Activated T-cell treated with anti-CD3 and anti-CD28 coated beads, Interleukin-2, amount 50 U/mL, for 72 hours (primary cell): ENCODE measurements around the gene CD38. TPM values are rescaled to one million over a fixed set of nuclear protein-coding genes. Genes with fewer than 3 reads are reported as not detected.

Experiments used
- ATAC-seq, 2 donors: fragments of 150-1000 bp; cut with Tn5 transposase; replicated peaks in 1 of 2; 2 replicates each; pipeline ENCODE4 v1.10.0; 2021; ENCODE audit warnings: moderate library complexity in 2 of 2, mild to moderate bottlenecking in 1 of 2
- DNase-seq, 2 donors: peaks; one replicate each; pipeline ENCODE4 v3.0.0; 2021 to 2022; ENCODE audit warnings: mixed read lengths in 1 of 2
- H3K27ac Mint-ChIP-seq: one replicate; pipeline ENCODE4 v1.8.0; 2022; ENCODE audit warnings: mild to moderate bottlenecking, moderate library complexity, mixed read lengths
- H3K27me3 Mint-ChIP-seq: one replicate; pipeline ENCODE4 v1.8.0; 2022; ENCODE audit warnings: low read depth, mixed read lengths
- H3K36me3 Mint-ChIP-seq, 2 donors: one replicate each; pipeline ENCODE4 v1.8.0; 2022; ENCODE audit warnings: mixed read lengths in 2 of 2, mild to moderate bottlenecking in 1 of 2; ENCODE audit not compliant: insufficient read depth in 2 of 2
- H3K4me1 Mint-ChIP-seq: one replicate; pipeline ENCODE4 v1.8.0; 2022; ENCODE audit warnings: low read depth, mixed read lengths
- H3K4me3 Mint-ChIP-seq, 2 donors: one replicate each; pipeline ENCODE4 v1.8.0; 2022; ENCODE audit warnings: mild to moderate bottlenecking in 2 of 2, mixed read lengths in 2 of 2, moderate library complexity in 2 of 2
- H3K9me3 Mint-ChIP-seq, 2 donors: one replicate each; pipeline ENCODE4 v1.8.0; 2022; ENCODE audit warnings: mixed read lengths in 2 of 2
- total RNA-seq, 2 donors: library from RNA; stranded (reverse); gene quantifications; one replicate each; pipeline ENCODE4 v1.2.3, GENCODE V29; 2022

CD38 gene
- total RNA-seq, 2 donors from 2014 or later: 60.2 to 62.9 TPM

DNA sequence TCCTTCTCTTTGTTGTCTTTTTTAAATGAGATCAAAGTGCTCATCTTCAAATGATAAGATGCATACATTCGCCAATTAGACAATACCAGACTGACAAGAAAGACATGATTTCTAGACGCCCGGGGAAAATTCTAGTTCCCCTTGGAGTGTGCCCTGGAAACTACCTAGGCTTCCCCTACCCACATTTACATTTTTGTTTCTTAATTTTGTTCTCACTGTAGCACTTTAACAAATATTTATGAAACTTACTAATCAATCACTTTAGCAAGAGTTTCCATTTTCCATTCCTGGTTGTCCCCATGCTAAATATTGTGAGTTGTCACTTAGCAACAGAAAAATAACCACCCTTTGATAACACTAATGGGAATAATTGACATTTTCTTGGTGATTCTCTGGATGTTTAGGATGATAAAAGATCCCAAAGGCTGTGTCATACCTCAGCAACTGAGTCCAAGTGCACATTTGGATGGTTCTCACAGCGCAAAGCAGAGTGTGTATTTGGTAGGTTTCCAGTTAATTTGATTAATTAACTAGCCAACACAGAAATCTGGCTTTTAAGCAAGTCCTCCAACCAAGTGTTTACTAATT is 90.8 kb downstream of the CD38 start:
- Mint-ChIP-seq H3K9me3 (no peaks in the 10 kb centered on the region), H3K27me3 (no peaks in the 10 kb centered on the region), H3K4me3 (no peak overlapping the region), H3K36me3 (no peaks in the 10 kb centered on the region), H3K27ac (no peak overlapping the region), H3K4me1 (no peaks in the 10 kb centered on the region)
- DNase-seq (no peak), ATAC-seq (no peak)

DNA sequence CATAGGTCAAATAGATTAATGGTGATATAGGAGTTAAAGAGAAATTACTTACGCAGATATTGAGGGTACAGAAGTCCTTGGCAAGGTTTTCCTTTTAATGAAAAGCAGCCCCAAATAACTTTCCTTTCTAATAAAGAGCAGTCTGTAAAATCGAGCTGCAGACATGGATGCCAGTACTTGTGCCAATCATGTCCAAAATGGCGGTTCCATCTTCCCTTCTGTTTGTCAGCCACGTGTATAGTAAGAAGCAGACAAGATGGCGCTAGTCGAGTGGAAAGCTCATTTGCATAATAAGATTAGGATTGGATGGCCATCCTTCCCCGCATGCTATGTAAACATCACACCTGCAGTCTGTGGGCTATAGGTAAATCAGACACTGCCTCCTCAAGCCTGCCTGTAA is 92.0 kb downstream of the CD38 start:
- H3K9me3 Mint-ChIP-seq: no peaks in the 10 kb centered on the region
- DNase-seq (no peak), ATAC-seq (no peak)
- no peaks in the 10 kb centered on the region for H3K27me3 Mint-ChIP-seq
- no peak overlapping the region for H3K4me3 Mint-ChIP-seq
- no peak overlapping the region for H3K27ac Mint-ChIP-seq
- H3K36me3 Mint-ChIP-seq: peaks cover 0 to 2% of the 10 kb centered on the region in 2 donors
- no peaks in the 10 kb centered on the region for H3K4me1 Mint-ChIP-seq

DNA sequence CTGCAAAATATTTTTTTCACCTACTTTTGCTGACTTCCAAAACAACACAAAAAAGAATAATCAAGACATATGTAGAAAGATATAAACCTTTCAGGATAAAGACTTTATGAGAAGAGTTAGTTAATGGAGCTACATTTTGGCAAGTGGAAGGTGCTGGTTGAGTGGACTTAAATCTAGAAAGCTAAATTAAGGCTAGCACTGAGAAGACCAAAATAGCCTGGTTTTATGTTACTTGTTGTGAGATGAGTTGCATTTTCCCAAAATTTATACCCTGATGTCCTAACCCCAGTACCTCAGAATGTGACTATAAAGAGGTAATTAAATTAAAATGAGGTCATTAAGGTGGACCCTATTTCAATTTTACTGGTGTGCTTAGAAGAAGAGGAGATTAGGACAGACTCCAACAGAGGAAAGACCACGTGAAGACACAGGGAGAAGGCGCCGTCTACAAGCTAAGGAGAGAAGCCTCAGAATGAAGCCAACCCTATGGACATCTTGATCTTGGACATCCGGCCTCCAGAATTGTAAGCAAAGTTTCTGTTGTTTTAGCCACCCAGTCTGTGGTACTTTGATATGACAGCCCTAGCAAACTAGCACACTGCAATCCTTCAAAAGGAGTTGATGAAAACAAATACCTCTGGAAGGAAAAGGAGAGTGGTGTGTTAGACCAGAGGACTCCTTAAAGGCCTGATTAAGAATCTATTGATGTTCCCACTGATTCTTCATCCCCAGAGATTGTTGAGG is 93.0 kb downstream of the CD38 start:
- no peak for ATAC-seq
- peaks cover 0 to 2% of the 10 kb centered on the region in 2 donors for H3K36me3 Mint-ChIP-seq

DNA sequence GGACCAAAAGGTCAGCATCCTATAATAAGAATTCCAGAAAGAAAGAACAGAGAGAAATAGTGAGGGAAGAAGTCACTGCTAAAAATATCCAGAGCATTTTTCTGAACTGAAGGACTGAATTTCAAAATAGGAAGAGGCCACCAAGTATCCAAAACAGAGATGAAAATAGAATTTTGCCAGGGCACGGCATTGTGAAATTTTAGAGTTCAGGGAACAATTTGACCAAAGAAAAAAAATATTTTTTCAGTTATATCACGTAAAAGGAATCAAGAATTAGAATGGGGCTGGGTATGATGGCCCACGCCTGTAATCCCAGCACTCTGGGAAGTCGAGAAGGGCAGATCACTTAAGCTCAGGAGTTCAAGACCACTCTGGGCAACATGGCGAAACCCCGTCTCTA is 95.0 kb downstream of the CD38 start:
- H3K27ac Mint-ChIP-seq: no peak overlapping the region
- no peak for ATAC-seq
- peaks cover 2 to 3% of the 10 kb centered on the region in 2 donors for H3K9me3 Mint-ChIP-seq
- H3K4me3 Mint-ChIP-seq: no peak overlapping the region
- H3K4me1 Mint-ChIP-seq: no peaks in the 10 kb centered on the region
- DNase-seq: no peak
- no peaks in the 10 kb centered on the region for H3K27me3 Mint-ChIP-seq
- peaks cover 2 to 5% of the 10 kb centered on the region in 2 donors for H3K36me3 Mint-ChIP-seq

More for the DNA sequence above, 93.0 kb downstream of the CD38 start:
- Mint-ChIP-seq H3K9me3 (no peaks in the 10 kb centered on the region), H3K4me1 (no peaks in the 10 kb centered on the region), H3K4me3 (no peak overlapping the region), H3K27me3 (no peaks in the 10 kb centered on the region), H3K27ac (no peak overlapping the region)
- no peak for DNase-seq

DNA sequence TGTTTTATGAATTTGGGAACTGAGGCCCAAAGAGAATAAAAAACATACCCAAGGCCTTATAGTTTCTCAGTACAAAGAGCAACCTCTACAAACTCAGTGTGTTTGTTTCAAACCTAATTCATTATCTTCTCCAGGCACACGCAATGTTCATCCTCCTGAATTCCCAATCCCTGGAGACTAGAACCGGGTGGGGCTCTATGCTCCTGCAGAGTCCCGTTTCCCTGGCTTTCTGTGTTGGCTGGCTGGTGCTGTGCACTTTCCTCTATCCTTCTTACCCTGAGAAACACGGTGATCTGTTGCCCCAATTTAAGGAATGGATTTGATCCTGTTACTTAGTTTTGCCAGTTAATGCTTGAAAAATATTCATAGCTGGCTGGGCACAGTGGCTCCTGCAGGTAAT is 96.5 kb downstream of the CD38 start:
- no peaks in the 10 kb centered on the region for H3K27me3 Mint-ChIP-seq
- H3K4me3 Mint-ChIP-seq: no peak overlapping the region
- H3K36me3 Mint-ChIP-seq: peaks cover 2 to 5% of the 10 kb centered on the region in 2 donors
- no peaks in the 10 kb centered on the region for H3K4me1 Mint-ChIP-seq
- DNase-seq: no peak
- no peak overlapping the region for H3K27ac Mint-ChIP-seq
- peaks cover 3 to 5% of the 10 kb centered on the region in 2 donors for H3K9me3 Mint-ChIP-seq
- ATAC-seq: no peak

DNA sequence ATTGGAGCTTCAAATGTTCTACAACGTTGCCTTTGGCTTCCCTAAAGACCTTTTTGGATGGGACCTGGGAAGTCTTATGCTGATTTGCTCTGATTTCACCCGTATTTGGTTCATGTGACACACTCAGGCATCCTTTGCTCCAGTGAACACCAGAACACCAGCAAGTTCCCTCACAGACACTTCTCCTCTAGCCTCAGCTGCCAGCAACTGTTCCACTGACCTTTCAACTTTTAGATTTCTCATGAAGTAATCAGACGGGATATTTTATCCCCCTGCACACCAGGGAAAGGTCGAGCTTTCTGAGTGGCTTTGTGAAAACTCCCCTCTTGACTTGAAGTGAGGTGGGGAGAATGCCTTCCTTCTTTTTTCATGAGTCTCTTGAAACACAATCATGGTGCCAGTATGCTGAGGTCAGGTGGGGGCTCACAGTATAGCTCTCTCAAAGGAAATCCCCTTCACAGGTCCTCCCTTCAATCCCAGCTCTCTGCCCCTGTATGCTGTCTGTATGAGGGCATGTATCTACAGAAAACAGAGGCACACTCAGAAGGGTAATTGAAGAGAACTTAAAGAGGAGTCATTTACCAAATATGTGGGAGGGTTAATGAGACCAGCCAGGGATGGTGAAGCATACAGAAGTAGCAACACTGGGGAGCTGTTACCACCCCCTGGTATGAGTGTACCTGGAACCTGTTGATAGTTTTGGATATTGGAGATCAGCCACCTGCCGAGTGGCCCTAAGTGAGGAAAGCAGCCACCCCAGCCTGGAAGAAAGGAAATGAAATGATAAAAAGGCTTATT is 97.7 kb downstream of the CD38 start:
- ATAC-seq (peak in 1 of 2 donors; percentile 19), DNase-seq (no peak)
- no peaks in the 10 kb centered on the region for H3K27me3 Mint-ChIP-seq
- H3K9me3 Mint-ChIP-seq: peaks cover 3 to 5% of the 10 kb centered on the region in 2 donors
- H3K36me3 Mint-ChIP-seq: peaks cover 2 to 5% of the 10 kb centered on the region in 2 donors
- H3K27ac Mint-ChIP-seq: no peak overlapping the region
- no peaks in the 10 kb centered on the region for H3K4me1 Mint-ChIP-seq
- no peak overlapping the region for H3K4me3 Mint-ChIP-seq

DNA sequence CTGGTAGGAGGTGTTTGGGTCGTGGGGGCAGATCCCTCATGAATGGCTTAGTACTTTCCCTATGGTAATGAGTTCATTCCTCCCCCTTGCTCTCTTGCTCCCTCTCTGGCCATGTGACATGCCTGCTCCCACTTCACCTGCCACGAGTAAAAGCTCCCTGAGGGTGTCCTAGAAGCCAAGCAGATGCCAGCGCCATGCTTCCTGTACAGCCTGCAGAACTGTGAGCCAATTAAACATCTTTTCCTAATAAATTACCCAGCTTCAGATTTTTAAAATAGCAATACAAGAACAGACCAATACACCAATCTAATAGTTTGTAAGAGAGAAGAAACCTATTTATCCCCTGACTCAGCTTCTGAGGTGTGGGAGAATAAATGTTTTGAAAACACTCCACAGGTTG is 99.9 kb downstream of the CD38 start:
- H3K4me3 Mint-ChIP-seq: no peak overlapping the region
- no peak for ATAC-seq
- peaks cover 4% of the 10 kb centered on the region for H3K27me3 Mint-ChIP-seq
- no peak for DNase-seq
- peaks cover 3 to 5% of the 10 kb centered on the region in 2 donors for H3K9me3 Mint-ChIP-seq
- peaks cover 2 to 5% of the 10 kb centered on the region in 2 donors for H3K36me3 Mint-ChIP-seq
- no peaks in the 10 kb centered on the region for H3K4me1 Mint-ChIP-seq
- no peak overlapping the region for H3K27ac Mint-ChIP-seq

DNA sequence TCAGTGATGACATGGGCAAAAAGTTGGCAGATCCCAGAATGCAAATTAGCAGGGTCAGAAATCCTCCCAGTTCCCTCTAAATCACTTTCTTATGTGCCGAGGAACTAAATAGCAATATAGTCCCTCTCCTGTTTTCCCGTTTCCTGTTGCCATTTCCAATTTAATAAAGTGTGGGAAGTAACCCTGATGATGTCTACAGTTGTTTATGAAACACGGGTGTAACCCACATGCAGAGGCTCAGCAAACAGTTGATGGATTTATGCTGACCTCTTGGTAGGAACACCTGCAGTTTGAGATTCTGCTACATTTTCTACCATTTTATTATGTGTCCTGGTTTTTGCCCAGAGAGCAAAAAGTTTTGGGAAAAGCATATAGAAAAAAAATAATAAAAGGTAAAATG is 103.7 kb downstream of the CD38 start:
- Mint-ChIP-seq H3K9me3 (peaks cover 3 to 5% of the 10 kb centered on the region in 2 donors), H3K27ac (no peak overlapping the region), H3K36me3 (peaks cover 2 to 3% of the 10 kb centered on the region in 2 donors), H3K4me3 (no peak overlapping the region), H3K4me1 (no peaks in the 10 kb centered on the region), H3K27me3 (peaks cover 14% of the 10 kb centered on the region)
- ATAC-seq (no peak), DNase-seq (no peak)

DNA sequence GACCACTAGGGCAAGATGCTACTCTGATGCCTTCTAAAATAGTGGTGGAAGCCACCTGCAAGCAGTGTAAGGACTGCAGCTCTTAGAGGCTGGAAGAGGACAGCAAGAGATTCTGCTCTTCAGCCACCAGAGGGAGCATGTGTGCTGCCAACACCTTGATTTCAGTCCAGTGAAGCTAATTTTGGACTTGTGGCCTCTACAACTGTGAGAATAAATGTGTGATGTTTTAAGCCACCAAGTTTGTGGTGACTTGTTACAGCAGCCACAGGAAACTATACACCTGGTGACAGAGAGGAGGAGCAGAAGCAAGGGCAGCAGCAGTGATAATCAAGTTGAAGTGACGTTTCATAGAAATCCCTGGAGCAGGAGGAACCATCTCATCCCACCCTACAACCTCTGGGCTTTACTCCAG is 104.6 kb downstream of the CD38 start:
- no peak overlapping the region for H3K4me3 Mint-ChIP-seq
- H3K27me3 Mint-ChIP-seq: peaks cover 14% of the 10 kb centered on the region
- peak; percentile 42 to 50 for DNase-seq
- H3K9me3 Mint-ChIP-seq: peaks cover 3 to 5% of the 10 kb centered on the region in 2 donors
- H3K36me3 Mint-ChIP-seq: peaks cover under 1 to 2% of the 10 kb centered on the region in 2 donors
- H3K4me1 Mint-ChIP-seq: no peaks in the 10 kb centered on the region
- ATAC-seq: peak; percentile 76 to 81
- H3K27ac Mint-ChIP-seq: no peak overlapping the region

DNA sequence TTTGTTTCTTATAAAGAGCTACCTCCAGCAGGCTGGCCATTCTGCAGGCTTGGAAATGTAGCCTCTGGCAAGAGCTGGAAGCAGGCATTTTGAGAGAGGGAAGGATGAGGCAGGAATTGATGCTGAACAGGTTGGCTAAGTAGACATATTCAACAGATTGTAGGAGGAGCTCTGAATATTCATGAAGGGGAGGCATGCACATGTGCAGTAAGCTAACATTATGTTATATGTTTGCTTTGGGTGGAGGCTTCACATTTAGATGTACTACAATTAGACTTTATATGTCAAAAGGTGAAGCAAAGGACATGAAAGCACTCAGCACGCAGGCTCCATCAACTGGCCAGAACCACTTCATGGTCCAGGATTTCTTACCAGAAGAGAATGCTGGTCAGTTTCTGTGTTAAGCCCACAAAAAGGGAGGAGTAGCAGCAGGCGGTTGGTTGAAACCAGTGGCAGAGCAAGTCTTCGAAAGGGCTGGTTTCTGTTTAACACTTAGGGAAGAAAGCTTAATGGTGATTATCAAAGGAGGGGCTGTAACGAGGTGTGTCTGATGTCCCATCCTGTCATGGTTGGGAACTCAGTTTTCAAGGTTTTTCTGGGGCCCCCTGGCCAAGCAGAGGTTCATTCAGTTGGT is 105.6 kb downstream of the CD38 start:
- DNase-seq (no peak), ATAC-seq (no peak)
- H3K36me3 Mint-ChIP-seq: no peaks in the 10 kb centered on the region
- no peaks in the 10 kb centered on the region for H3K9me3 Mint-ChIP-seq
- peaks cover 14% of the 10 kb centered on the region for H3K27me3 Mint-ChIP-seq
- no peak overlapping the region for H3K4me3 Mint-ChIP-seq
- no peak overlapping the region for H3K27ac Mint-ChIP-seq
- no peaks in the 10 kb centered on the region for H3K4me1 Mint-ChIP-seq

DNA sequence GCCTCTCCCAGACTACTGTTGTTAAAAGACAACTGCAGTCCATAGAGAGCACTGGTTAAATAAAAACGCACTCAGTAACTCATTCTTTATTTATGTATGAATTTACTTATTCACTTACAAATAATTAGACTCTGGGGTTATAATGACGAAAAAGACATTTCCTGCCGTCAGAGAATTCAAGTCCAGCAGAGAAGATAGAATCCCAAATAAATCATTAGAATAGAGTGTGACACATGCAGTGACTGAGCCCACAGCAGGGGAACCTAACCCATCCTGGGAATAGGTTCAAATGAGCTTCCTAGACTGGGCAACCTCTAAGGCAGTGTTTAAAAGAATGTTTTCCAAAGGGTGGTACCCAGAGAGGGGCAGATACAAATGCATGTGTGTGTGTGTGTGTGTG is 106.5 kb downstream of the CD38 start:
- H3K27me3 Mint-ChIP-seq: peaks cover 14% of the 10 kb centered on the region
- DNase-seq (no peak), ATAC-seq (no peak)
- H3K4me1 Mint-ChIP-seq: no peaks in the 10 kb centered on the region
- H3K9me3 Mint-ChIP-seq: no peaks in the 10 kb centered on the region
- H3K27ac Mint-ChIP-seq: no peak overlapping the region
- no peaks in the 10 kb centered on the region for H3K36me3 Mint-ChIP-seq
- no peak overlapping the region for H3K4me3 Mint-ChIP-seq

DNA sequence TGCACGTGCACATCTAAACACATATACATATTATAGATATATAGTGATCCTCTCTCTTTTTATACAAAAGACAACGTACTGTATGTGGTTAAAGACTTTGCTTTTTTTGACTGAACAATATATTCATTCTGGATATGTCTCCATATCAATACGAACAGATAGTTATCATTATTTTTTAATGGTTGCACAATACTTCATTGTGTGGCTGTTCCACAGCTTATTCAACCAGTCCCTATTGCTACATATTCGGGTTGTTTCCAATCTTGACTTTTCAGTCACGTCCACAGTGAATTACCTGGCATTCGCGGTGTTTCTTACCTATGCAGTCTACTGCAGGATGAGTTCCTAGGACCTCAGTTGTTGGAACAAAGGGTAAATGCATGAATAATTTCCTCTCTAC is 107.3 kb downstream of the CD38 start:
- Mint-ChIP-seq H3K4me1 (no peaks in the 10 kb centered on the region), H3K9me3 (no peaks in the 10 kb centered on the region), H3K36me3 (no peaks in the 10 kb centered on the region), H3K27ac (no peak overlapping the region), H3K27me3 (peaks cover 14% of the 10 kb centered on the region), H3K4me3 (no peak overlapping the region)
- DNase-seq: no peak
- no peak for ATAC-seq

DNA sequence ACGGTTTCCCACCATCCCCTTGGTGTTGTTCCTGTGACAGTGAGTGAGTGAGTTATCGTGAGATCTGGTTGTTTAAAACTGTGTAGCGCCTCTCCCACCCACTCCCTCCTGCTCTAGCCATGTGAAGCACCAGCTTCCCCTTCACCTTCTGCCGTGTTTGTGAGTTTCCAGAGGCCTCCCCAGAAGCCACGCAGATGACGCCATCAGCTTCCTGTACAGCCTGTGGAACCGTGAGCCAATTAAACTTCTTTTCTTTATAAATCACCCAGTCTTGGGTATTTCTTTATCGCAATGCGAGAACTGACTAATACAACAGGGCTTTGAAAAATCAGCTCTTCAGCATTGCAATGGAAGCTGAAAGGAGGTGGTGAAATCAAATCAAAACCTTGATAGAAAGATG is 110.4 kb downstream of the CD38 start:
- Mint-ChIP-seq H3K4me3 (no peak overlapping the region), H3K27me3 (peaks cover 12% of the 10 kb centered on the region), H3K9me3 (no peaks in the 10 kb centered on the region), H3K36me3 (no peaks in the 10 kb centered on the region), H3K4me1 (peaks cover 4% of the 10 kb centered on the region), H3K27ac (no peak overlapping the region)
- DNase-seq: no peak
- ATAC-seq: no peak
